HFF-Myc (cell line): ENCODE measurements around the gene FAM221B.

Source experiments
- DNase-seq: peaks from one replicate; pipeline ENCODE4 v3.0.0-alpha.2; 2011; ENCODE audit warnings: low read depth; ENCODE audit errors: extremely low read depth
- H3K4me3 ChIP-seq: replicated peaks from 2 replicates; pipeline ENCODE4 v1.5.1; 2011; ENCODE audit warnings: low read depth, mild to moderate bottlenecking, control low read depth, low read length
- TF ChIP-seq, protein P1 (sequence below): IDR thresholded peaks from 2 replicates; pipeline ENCODE4 v1.5.1; 2012; ENCODE audit warnings: mild to moderate bottlenecking, low read depth, low read length, control low read depth; ENCODE audit errors: missing control alignments

Gene FAM221B

GRCh38 chr9:35834260-35835215, 6.0 kb upstream of the FAM221B start:
- TF ChIP-seq, protein P1, sequence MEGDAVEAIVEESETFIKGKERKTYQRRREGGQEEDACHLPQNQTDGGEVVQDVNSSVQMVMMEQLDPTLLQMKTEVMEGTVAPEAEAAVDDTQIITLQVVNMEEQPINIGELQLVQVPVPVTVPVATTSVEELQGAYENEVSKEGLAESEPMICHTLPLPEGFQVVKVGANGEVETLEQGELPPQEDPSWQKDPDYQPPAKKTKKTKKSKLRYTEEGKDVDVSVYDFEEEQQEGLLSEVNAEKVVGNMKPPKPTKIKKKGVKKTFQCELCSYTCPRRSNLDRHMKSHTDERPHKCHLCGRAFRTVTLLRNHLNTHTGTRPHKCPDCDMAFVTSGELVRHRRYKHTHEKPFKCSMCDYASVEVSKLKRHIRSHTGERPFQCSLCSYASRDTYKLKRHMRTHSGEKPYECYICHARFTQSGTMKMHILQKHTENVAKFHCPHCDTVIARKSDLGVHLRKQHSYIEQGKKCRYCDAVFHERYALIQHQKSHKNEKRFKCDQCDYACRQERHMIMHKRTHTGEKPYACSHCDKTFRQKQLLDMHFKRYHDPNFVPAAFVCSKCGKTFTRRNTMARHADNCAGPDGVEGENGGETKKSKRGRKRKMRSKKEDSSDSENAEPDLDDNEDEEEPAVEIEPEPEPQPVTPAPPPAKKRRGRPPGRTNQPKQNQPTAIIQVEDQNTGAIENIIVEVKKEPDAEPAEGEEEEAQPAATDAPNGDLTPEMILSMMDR, result no peak
- H3K4me3 ChIP-seq, result no peak overlapping the region
- no peak for DNase-seq

DNA sequence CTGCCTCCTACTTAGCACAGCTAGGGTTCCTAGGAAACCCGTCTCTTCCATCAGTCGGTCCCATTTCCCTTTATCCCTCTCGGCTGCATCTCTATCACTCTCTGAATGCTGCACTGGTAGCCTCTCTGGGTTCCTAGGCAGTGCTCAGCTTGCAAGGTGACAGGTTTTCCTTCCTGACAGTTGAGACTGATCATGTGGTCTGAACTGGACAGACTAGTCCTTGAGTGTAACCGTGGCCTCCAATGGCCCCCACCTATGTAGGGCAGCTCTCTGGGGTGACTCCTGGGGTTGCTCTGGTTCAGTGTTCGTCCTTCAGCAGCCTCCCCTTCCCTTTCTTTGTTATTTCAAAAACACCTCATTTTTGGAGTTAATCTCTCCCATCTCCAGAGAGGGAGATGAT, 4.3 kb upstream of the FAM221B start:
- no peak for DNase-seq
- H3K4me3 ChIP-seq, result no peak overlapping the region
- TF ChIP-seq, protein P1, result no peak

- TF ChIP-seq, protein P1, result no peak
- no peak for DNase-seq
Measured at GRCh38 chr9:35831040-35831439, 2.5 kb upstream of the FAM221B start.

GRCh38 chr9:35829764-35830096, 1.2 kb upstream of the FAM221B start:
- no peak for DNase-seq
- TF ChIP-seq, protein P1, result no peak
- peak overlapping the region; percentile 54 for H3K4me3 ChIP-seq

More at GRCh38 chr9:35831040-35831439, 2.5 kb upstream of the FAM221B start:
- no peak overlapping the region for H3K4me3 ChIP-seq

DNA sequence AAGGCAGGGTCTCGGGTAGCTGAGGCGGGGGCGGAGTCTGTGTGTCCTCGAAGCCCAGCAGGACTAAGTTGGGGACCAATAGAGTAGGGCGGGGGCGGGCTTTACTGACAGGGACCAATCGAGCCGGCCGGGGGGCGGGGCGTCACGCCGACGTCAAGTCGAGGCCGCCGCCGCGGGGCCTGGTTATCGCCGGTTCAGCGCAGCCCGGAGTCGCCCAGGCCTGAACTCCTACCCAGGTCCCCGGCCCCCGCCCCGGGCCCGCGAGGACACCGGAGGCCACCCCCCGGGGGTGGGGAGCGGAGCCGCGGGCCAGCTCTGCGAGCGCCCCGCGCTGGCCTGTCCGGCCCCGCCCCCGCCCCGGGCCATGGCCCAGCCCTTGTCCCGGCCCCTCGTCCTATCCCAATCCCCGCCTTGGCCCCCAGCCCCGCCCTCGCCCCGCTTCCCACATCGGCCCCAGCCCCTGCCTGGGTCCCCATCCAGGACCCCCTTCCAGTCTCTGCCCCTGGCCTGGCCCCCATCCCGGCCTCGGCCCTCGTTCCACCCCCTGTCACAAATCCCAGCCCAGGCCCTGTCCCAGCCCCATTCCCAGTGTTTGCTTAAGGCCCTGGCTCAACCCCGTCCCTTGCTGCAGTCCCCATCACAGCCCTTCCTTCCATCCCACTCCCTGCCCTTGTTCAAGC, 692 bp upstream of the FAM221B start, which contains the start of gene TMEM8B:
Gene TMEM8B, plus strand, starts transcription at position 145 of the 680 bp plus-strand sequence. Its CDS starts 220 bp downstream, at position 365.
- no peak for DNase-seq
- peak within 1 kb of the TSS; percentile 54 for H3K4me3 ChIP-seq
- TF ChIP-seq, protein P1, result no peak

GRCh38 chr9:35827486-35827885, 1.0 kb downstream of the FAM221B start:
- DNase-seq, result no peak
- no peak overlapping the region for H3K4me3 ChIP-seq
- TF ChIP-seq, protein P1, result no peak
